ENCODE measurements around the gene TRIM34.
"Not testable (repeated sequence)": the region's sequence is repeated elsewhere in the genome, so short reads cannot be mapped to it uniquely, and the experiment has no call there.

Gene TRIM34

GRCh38 chr11:5592615-5593014 is 32.2 kb upstream of the TRIM34 start:
- no peak for DNase-seq (ENCODE audit: low read depth)
- H3K4me3 ChIP-seq (ENCODE audit: low read length): no peak overlapping the region
- TF ChIP-seq CTCF (conservative IDR thresholded peaks at IDR 0.05; ENCODE audit: low read depth, low read length): no peak

GRCh38 chr11:5593146-5593545 is 31.7 kb upstream of the TRIM34 start:
- H3K4me3 ChIP-seq (ENCODE audit: low read length): no peak overlapping the region
- no peak for DNase-seq (ENCODE audit: low read depth)
- TF ChIP-seq CTCF (conservative IDR thresholded peaks at IDR 0.05; ENCODE audit: low read depth, low read length): no peak

GRCh38 chr11:5596607-5597201 is 28.1 kb upstream of the TRIM34 start, which contains the start of gene TRIM6:
TSS of gene TRIM6 (plus strand) at chr11:5596637. CDS start at chr11:5596898, 261 bp downstream.
- no peak for DNase-seq (ENCODE audit: low read depth)
- TF ChIP-seq CTCF (conservative IDR thresholded peaks at IDR 0.05; ENCODE audit: low read depth, low read length): no peak
- H3K4me3 ChIP-seq (ENCODE audit: low read length): peak within 1 kb of the TSS; percentile 60

GRCh38 chr11:5597953-5598352 is 26.8 kb upstream of the TRIM34 start:
- no peak for DNase-seq (ENCODE audit: low read depth)
- H3K4me3 ChIP-seq (ENCODE audit: low read length): no peak overlapping the region
- TF ChIP-seq CTCF (conservative IDR thresholded peaks at IDR 0.05; ENCODE audit: low read depth, low read length): no peak

GRCh38 chr11:5600374-5600851 is 24.4 kb upstream of the TRIM34 start:
- H3K4me3 ChIP-seq (ENCODE audit: low read length): no peak overlapping the region
- DNase-seq (ENCODE audit: low read depth): peak; percentile 74
- TF ChIP-seq CTCF (conservative IDR thresholded peaks at IDR 0.05; ENCODE audit: low read depth, low read length): peak; percentile 95

GRCh38 chr11:5602791-5603190 is 22.0 kb upstream of the TRIM34 start:
- not testable (repeated sequence) for DNase-seq (ENCODE audit: low read depth); H3K4me3 ChIP-seq (ENCODE audit: low read length)

GRCh38 chr11:5603326-5603725 is 21.5 kb upstream of the TRIM34 start:
- no peak for DNase-seq (ENCODE audit: low read depth)
- no peak overlapping the region for H3K4me3 ChIP-seq (ENCODE audit: low read length)
- TF ChIP-seq CTCF (conservative IDR thresholded peaks at IDR 0.05; ENCODE audit: low read depth, low read length): no peak
